SH-SY5Y (cell line): ENCODE results near the gene USP47.

ENCODE experiments used
- GATA2 ChIP-seq: IDR thresholded peaks from 2 replicates; pipeline ENCODE4 v1.6.1; 2011; ENCODE audit warnings: mild to moderate bottlenecking, low read depth, low read length
- GATA3 ChIP-seq: IDR thresholded peaks from 2 replicates; pipeline ENCODE4 v1.6.1; 2011; ENCODE audit warnings: low read depth, mild to moderate bottlenecking, low read length, moderate library complexity

- TF ChIP-seq GATA2 (no peak), GATA3 (no peak)
Observed at GRCh38 chr11:12005061-12005460, 163.3 kb downstream of the USP47 start.
